ENCODE data around the gene KRTAP4-8.
"Not testable (repeated sequence)": the region's sequence is repeated elsewhere in the genome, so short reads cannot be mapped to it uniquely, and the experiment has no call there.

KRTAP4-8 gene

GRCh38 chr17:41098042-41098441 lies at the start of gene KRTAP4-8:
Gene KRTAP4-8 (minus strand): TSS chr17:41098142. CDS start chr17:41098084, 58 bp downstream.
- DNase-seq (ENCODE audit: low read depth) = no peak

GRCh38 chr17:41145261-41145660 lies 47.3 kb upstream of the KRTAP4-8 start:
- DNase-seq (ENCODE audit: low read depth) = no peak

- no peak for DNase-seq (ENCODE audit: low read depth)
These were observed 46.9 kb upstream of the KRTAP4-8 start for GRCh38 chr17:41144846-41145245.

- no peak for DNase-seq (ENCODE audit: low read depth)
These were observed 43.4 kb upstream of the KRTAP4-8 start for GRCh38 chr17:41141361-41141760.

- no peak for DNase-seq (ENCODE audit: low read depth)
These were observed 42.6 kb upstream of the KRTAP4-8 start, which contains the start of gene KRTAP4-6 for GRCh38 chr17:41140360-41141131. Gene KRTAP4-6 (minus strand): TSS chr17:41140544. CDS start chr17:41140487, 57 bp downstream.

GRCh38 chr17:41139865-41140264 lies 41.9 kb upstream of the KRTAP4-8 start:
- not testable (repeated sequence) for DNase-seq (ENCODE audit: low read depth)

GRCh38 chr17:41133880-41134735 lies 36.2 kb upstream of the KRTAP4-8 start:
- no peak for DNase-seq (ENCODE audit: low read depth)

- DNase-seq (ENCODE audit: low read depth) = no peak
These were observed 34.0 kb upstream of the KRTAP4-8 start for GRCh38 chr17:41131979-41132378.

GRCh38 chr17:41127371-41127770 lies 29.4 kb upstream of the KRTAP4-8 start:
- DNase-seq (ENCODE audit: low read depth) = no peak

- no peak for DNase-seq (ENCODE audit: low read depth)
These were observed 28.5 kb upstream of the KRTAP4-8 start for GRCh38 chr17:41126412-41126811.

- DNase-seq (ENCODE audit: low read depth) = no peak
These were observed 27.1 kb upstream of the KRTAP4-8 start for GRCh38 chr17:41125064-41125463.

- not testable (repeated sequence) for DNase-seq (ENCODE audit: low read depth)
These were observed 26.0 kb upstream of the KRTAP4-8 start, which contains the start of gene KRTAP4-12 for GRCh38 chr17:41123991-41124371. Gene KRTAP4-12 (minus strand): TSS chr17:41124182. CDS start chr17:41124122, 60 bp downstream.

- not testable (repeated sequence) for DNase-seq (ENCODE audit: low read depth)
These were observed 25.5 kb upstream of the KRTAP4-8 start for GRCh38 chr17:41123292-41123990.

GRCh38 chr17:41121742-41122141 lies 23.8 kb upstream of the KRTAP4-8 start:
- DNase-seq (ENCODE audit: low read depth) = no peak

GRCh38 chr17:41119696-41120690 lies 22.1 kb upstream of the KRTAP4-8 start:
- not testable (repeated sequence) for DNase-seq (ENCODE audit: low read depth)

GRCh38 chr17:41118721-41119120 lies 20.8 kb upstream of the KRTAP4-8 start:
- no peak for DNase-seq (ENCODE audit: low read depth)

GRCh38 chr17:41117846-41118386 lies 20.0 kb upstream of the KRTAP4-8 start, which contains the start of gene KRTAP4-11:
Gene KRTAP4-11 (minus strand): TSS chr17:41118373. CDS start chr17:41118315, 58 bp downstream.
- not testable (repeated sequence) for DNase-seq (ENCODE audit: low read depth)

- DNase-seq (ENCODE audit: low read depth) = no peak
These were observed 18.4 kb upstream of the KRTAP4-8 start for GRCh38 chr17:41116297-41116696.

- DNase-seq (ENCODE audit: low read depth) = no peak
These were observed 13.4 kb upstream of the KRTAP4-8 start for GRCh38 chr17:41111151-41111885.

Data from activated T-cell treated with anti-CD3 and anti-CD28 coated beads for 24 hours (primary cell).